Measurements from ENCODE around the gene SIRT1.
"Not testable (repeated sequence)": the region's sequence is repeated elsewhere in the genome, so short reads cannot be mapped to it uniquely, and the experiment has no call there.

Gene SIRT1

DNA sequence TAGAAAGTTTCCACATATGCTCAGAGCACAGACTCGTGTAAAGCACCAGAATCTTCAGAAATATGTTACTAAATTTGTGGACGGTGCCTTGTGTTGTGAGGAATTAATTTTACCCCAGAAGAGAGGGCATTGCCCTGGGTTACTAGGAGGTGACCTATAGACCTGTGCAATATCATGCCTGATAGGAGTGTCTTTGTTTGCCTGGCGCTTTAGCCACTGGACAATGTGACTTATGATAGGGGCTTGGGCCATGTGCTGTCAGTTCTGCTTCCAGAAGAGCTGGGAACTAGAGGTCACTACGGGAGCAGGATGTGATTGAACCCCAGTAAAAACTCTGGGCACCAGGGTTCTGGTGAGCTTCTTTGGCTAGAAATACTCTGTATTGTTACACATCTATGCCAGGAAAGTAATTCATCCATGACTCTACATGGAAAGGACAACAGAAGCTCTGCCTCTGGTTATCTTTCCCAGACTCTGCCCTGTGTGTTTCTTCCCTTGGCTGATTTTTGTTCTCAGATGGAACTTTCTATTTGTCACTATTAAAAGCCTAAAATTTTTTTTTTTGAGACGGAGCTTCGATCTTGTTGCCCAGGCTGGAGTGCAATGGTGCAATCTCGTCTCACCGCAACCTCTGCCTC, 75.5 kb downstream of the SIRT1 start:
- TF ChIP-seq POLR2A (IDR thresholded peaks at IDR 0.05; ENCODE audit: low read length), result no peak
- TF ChIP-seq GATA1 (IDR thresholded peaks at IDR 0.05; ENCODE audit: low read depth, low read length), result no peak
- no peak for DNase-seq

DNA sequence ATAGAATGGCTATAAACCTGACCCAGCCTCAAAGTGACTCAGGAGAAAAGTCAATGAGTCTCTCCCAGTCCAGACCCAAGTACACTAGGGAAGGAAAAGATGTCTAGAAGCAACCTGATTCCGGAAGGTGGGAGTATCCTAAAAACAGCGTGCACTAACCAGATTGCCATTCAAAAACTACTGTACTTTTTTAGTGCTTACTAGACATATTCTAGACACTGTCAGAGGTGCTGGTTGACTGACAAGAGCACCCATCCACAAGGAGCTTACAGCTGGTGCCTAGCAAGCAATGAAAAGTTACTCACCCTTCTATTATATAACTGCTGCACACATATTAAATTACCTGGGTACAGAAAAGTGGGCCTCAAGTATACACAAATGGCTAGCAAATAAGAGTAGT, 81.0 kb downstream of the SIRT1 start:
- TF ChIP-seq GATA1 (IDR thresholded peaks at IDR 0.05; ENCODE audit: low read depth, low read length), result no peak
- TF ChIP-seq POLR2A (IDR thresholded peaks at IDR 0.05; ENCODE audit: low read length), result no peak
- DNase-seq, result no peak

DNA sequence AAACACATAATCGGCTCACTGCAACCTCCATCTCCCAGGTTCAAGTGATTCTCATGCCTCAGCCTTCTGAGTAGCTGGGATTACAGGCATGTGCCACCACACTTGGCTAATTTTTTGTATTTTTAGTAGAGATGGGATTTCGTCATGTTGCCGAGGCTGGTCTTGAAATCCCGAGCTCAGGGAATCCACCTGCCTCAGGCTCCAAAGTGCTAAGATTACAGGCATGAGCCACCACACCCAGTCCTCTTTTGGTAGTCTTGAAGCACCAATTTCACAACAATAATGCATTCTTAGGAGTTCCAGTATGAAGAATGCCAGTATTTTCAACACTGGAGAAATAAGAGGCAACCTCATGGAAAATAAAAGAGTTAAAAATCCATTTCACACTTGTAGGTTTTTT, 81.6 kb downstream of the SIRT1 start:
- not testable (repeated sequence) for DNase-seq

Measured in erythroblast (primary cell).